HG03558 (cell line): Measurements from ENCODE around the gene FAT2.
"Not testable (repeated sequence)": the region's sequence is repeated elsewhere in the genome, so short reads cannot be mapped to it uniquely, and the experiment has no call there.

Experiments used
- ATAC-seq: cut with Tn5 transposase; IDR thresholded peaks from one replicate; pipeline ENCODE4 v1.9.1; 2021; ENCODE audit warnings: moderate number of reproducible peaks; ENCODE audit not compliant: unreplicated experiment; ENCODE audit errors: extremely low read depth

Gene FAT2

GRCh38 chr5:151612689-151613427, 21.7 kb upstream of the FAT2 start:
- ATAC-seq: peak; percentile 53

GRCh38 chr5:151611127-151611775, 20.1 kb upstream of the FAT2 start:
- no peak for ATAC-seq

GRCh38 chr5:151608522-151608921, 17.4 kb upstream of the FAT2 start:
- no peak for ATAC-seq

GRCh38 chr5:151607304-151607703, 16.2 kb upstream of the FAT2 start:
- ATAC-seq: no peak

- no peak for ATAC-seq
Observed at GRCh38 chr5:151605559-151605958, 14.4 kb upstream of the FAT2 start.

- ATAC-seq: no peak
Observed at GRCh38 chr5:151602806-151603205, 11.7 kb upstream of the FAT2 start.

GRCh38 chr5:151601391-151601790, 10.3 kb upstream of the FAT2 start:
- ATAC-seq: no peak

- no peak for ATAC-seq
Observed at GRCh38 chr5:151600069-151600665, 9.0 kb upstream of the FAT2 start.

- ATAC-seq: no peak
Observed at GRCh38 chr5:151598984-151599383, 7.9 kb upstream of the FAT2 start.

GRCh38 chr5:151598549-151598948, 7.4 kb upstream of the FAT2 start:
- ATAC-seq: no peak

- ATAC-seq: no peak
Observed at GRCh38 chr5:151597749-151598148, 6.6 kb upstream of the FAT2 start.

- ATAC-seq: no peak
Observed at GRCh38 chr5:151596828-151597539, 5.9 kb upstream of the FAT2 start.

- no peak for ATAC-seq
Observed at GRCh38 chr5:151595411-151595826, 4.3 kb upstream of the FAT2 start.

- no peak for ATAC-seq
Observed at GRCh38 chr5:151592855-151593408, 1.8 kb upstream of the FAT2 start.

- ATAC-seq: no peak
Observed at GRCh38 chr5:151589878-151590570, 1.1 kb downstream of the FAT2 start.

GRCh38 chr5:151587796-151588555, 3.2 kb downstream of the FAT2 start:
- ATAC-seq: no peak

- ATAC-seq: no peak
Observed at GRCh38 chr5:151585970-151586369, 5.2 kb downstream of the FAT2 start.

GRCh38 chr5:151585344-151585743, 5.8 kb downstream of the FAT2 start:
- ATAC-seq: not testable (repeated sequence)
